ENCODE measurements around the gene ST8SIA6.

The ST8SIA6 gene

DNA sequence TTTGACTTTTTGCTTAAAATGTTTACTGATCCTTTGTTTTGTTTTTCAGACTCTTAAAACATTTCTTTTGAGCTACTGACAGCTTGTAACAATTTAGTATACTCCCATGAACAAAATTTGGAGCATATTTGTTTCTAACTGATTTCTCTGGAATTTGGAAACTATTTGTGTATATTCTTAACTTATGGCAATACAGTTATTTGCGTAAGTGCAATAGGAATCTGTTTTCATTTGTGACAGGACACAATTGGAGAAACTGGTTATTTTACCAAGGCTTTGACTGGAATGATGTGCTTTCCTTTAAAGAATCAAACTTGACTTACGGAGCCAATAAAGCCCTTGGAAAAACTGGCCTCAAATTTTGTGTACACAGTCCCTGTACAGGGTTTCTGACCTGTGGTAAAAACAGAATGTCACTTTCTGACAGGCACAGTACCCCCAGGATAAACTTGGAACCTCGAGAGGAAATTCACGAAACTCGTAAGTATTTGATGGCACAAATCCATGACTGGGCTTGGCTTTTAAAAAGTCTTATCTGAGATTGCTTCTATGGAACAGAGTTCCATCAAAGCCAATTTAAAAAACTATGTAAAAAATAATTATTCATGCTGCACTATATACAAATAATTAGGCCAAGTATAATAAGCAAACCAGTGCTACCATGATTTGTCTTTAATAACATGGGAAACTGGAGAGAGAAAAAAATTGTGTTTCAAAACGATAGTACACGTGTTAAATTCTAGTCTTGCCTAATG is 70.4 kb downstream of the ST8SIA6 start:
- no peak for DNase-seq

DNA sequence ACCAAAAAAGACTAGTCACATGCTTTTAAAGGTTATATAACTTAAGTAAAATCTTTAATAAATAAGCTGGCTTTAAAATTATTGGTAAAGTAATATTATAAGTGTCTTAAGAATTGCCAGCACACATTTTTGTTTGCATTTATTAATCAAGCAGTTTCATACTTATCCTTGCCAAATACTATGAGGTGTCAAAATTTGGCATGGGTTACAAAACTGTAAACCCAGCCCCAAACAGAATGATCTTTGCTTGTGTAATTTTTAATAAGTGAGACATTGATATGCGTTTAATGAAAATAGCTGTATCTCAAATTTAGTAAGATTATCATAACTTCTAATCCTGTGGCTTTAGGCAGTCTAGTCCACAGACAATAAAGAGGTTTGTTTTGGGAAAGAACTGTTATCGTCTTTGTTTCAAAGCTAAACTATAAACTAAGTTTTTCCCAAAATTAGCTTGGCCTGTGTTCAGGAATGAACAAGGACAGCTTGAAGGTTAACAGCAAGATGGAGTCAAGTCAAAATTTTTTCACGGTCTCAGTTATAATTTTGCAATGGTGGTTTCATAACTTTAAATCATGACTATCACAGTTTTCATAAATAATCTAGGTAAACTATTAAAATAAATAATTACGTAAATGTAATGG is 72.8 kb downstream of the ST8SIA6 start:
- no peak for DNase-seq

- DNase-seq = no peak
Measured at GRCh38 chr10:17380888-17381287, 73.5 kb downstream of the ST8SIA6 start.

DNA sequence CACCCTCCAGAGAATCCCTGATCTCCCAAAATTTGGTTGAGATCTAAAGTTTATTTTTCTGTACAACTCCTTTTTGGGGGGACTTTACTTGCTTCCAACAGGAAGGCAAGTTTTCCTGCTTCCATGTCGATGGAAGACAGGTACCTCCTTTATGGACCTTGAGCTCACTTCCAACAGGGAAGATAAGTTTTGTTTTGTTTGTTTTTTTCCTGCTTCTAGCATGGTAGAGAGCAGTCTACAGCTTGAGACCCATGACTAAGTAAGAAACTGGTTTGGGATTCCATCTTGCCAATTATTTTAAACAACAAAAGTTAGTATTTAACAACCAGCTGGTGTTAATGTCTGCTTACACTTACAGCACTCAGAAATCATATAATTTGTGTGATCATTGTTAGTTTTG is 74.4 kb downstream of the ST8SIA6 start:
- no peak for DNase-seq

GRCh38 chr10:17379151-17379690 is 75.2 kb downstream of the ST8SIA6 start:
- no peak for DNase-seq

DNA sequence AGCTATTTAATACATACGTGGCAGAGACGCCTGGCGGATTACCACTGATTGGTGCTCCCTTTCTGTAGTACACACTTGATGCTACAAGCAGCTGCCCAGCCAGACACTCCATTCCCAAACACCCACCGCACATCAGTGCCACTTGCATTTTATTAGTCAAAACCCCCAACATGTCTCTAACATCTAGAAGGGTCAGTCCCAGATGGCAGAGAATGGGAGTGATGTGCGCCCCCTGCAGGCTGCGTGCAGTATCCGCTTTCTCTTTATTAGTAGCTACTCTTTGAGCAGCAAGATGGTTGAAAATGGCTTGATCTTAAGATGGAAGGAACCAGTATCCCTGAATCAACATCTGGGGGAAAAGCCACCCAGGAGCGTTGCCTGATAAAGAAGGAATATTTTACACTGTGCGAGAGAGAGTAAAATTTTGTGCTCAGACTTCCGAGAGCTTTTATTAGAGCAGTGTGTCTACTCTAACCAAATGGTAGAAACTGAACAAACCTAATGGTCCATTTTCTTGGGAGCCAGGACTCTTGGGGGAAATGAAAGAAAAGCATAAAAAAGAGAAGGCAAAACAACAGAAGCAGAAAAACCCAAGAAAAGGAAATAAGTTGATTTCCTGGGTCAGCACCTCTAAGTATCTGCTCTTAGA is 78.3 kb downstream of the ST8SIA6 start:
- peak; percentile 16 for DNase-seq

DNA sequence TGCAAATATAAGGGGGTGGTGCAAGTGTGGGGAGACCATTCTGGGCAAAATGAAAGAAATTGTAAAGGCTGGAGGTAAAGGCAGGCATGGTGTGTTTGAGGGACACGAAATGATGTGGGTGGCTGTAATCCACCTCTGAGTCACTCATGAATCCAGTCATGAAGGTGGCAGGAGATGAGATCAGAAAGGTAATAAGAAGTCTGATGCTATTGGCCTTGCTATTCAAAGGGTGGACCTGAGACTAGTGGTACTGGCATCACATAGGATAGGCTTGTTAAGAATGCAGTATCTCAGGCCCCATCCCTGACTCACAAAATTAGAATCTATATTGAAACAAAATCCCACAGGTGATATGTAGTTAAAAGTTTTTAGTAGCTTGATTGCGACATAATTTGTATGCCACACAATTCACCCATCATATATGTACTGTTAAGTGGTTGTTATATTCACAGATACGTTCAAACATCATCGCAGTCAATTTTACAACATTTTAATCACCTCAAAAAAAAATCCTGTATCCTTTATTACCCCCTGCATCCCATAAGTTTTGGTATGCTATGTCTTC is 85.6 kb downstream of the ST8SIA6 start:
- no peak for DNase-seq

GRCh38 chr10:17366705-17367104 is 87.7 kb downstream of the ST8SIA6 start:
- no peak for DNase-seq

- DNase-seq = no peak
Measured at GRCh38 chr10:17365402-17365801, 89.0 kb downstream of the ST8SIA6 start.

- DNase-seq = no peak
Measured at GRCh38 chr10:17358461-17358860, 95.9 kb downstream of the ST8SIA6 start.

GRCh38 chr10:17357781-17358180 is 96.6 kb downstream of the ST8SIA6 start:
- DNase-seq = no peak

DNA sequence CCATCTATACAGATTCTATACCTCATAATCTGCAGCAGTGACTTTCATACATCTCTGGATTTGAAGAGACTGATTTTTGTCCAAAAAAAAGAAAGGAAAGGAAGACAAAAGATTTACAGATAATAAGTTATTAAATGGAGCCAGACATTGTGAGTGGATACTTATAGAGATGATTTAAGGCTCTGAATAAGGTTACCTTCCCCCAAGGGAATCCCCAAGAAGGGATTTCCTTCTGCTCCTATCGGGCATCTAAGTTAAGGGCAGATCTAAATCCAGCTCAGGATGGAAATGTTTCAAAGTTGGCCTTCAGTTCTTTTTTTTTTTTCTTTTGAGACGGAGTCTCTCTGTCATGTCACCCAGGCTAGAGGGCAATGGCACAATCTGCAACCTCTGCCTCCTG is 97.6 kb downstream of the ST8SIA6 start:
- DNase-seq = no peak

GRCh38 chr10:17354781-17355180 is 99.6 kb downstream of the ST8SIA6 start:
- no peak for DNase-seq

DNA sequence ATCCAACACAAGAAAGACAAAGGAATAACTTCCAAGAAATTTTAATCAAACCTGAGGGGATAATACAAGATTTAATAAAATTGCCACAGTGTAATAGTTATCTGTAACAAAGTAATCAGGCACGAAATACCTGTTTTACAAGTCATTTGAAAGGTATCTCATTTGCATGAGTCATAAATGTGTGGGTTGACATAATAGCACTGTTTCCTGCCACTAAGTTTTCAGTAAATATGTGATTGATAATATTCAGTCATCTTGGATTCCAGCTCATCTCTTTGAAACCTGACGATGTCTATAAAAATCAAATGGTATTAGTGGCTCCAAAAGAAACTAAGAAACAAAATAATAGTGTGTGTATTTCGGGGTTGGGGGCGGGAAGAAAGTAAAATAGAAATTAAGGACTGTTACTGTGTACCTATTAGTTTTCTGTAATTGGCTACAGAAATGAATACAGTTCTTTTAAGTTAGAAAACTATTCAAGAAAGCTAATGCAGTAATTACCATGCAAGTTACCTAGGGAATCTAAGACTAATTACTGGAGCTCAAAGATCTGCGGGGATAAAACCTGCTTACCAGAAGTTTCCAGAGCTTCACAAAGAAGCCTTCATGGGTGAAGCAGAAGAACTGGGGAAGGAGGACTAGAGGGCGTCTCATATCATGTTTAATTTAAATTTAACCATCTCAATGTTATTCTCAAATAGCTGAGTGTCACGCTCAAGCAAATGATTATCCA is 100.7 kb downstream of the ST8SIA6 start:
- DNase-seq = no peak

- DNase-seq = no peak
Measured at GRCh38 chr10:17352583-17352982, 101.8 kb downstream of the ST8SIA6 start.

DNA sequence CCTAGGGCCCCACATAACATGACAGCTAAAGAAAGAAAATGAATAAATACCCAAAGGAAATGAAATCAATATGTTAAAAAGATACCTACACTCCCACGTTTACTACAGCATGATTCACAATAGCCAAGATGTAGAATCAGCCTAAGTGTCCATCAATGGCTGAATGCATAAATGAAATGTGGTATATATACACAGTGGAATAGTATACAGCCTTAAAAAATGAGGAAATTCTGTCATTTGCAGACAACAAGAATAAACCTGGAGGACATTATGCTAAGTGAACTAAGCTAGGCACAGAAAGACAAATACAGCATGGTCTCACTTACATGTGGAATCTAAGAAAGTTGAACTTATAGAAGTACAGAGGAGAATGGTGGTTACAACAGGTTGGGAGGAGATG is 102.9 kb downstream of the ST8SIA6 start:
- DNase-seq = no peak

DNA sequence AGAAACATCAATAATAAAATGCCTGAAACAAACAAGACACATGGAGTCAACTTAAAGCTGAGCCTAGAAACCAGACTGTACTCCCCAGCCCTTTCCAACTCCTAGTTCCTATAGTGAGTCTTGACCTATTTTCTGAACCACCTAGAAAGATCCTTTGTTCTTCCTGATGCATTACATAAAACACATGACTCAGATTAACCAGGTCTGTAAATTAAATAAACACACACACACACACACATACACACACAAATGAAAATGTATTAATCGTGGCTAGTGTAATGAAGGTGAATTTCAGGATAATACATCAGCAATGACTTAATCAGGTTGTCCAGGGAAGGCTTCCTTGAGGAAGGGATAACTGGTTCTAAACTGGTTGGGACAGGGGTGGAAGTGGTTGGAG is 104.7 kb downstream of the ST8SIA6 start:
- no peak for DNase-seq

DNA sequence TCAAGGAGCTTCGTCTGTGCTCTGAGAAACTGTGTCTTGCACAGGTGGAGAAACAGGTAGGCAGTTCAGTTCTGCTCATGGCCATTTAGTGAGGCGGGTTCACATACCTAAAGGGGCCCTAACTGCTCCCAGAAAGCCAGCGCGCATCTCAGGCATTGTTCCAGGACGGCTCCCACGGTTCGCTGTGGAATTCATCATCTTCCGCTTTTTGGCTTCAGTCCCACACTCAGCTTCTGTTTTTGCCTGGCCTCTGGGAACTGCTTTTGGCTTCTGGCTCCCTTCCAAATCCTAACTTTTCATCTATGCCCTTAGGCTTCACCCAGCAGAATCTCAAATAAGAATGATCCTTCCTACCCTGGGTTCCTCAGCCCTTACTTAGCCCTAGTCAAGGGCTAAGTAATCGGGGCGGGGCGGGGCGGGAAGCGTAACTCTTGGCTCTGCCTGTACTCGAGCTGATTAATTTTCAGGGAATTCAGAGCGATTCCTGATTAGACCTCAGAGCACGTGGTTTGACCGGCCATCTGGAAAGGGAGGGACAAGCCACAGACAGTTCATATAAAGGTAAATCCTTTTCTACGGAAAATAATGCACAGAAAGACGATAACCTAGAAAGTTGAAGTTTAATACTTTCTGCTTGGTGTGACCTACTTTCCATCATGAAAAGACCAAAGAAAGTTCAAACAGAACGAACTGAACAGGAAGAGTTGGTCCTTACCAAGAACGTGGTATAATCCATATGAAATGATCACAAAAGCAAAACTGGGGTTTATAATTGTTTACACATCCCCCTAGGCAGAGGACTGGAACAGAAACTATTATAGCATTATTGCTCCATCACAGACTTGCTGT is 105.7 kb downstream of the ST8SIA6 start:
- DNase-seq = no peak

- no peak for DNase-seq
Measured at GRCh38 chr10:17348011-17348500, 106.3 kb downstream of the ST8SIA6 start.

- DNase-seq = no peak
Measured at GRCh38 chr10:17344206-17344605, 110.2 kb downstream of the ST8SIA6 start.

DNA sequence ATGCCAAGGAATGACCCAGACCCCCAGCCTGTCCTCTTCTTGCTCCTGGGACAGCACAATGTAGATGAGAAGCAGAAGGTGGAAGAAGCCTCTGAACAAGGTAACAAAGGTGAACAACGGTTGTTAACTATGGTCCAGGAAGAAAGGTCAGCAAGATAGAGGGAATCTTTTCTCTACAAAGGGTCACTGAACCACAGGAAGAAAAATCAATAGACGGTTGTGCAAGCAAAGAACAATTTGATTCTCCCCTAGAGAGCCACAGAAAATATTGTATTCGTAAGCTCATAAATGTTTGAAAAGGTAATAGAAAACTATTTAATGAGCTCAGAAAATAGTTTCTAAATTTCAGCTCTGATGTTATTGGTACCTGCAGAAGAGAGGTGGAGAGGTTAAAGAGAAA is 111.3 kb downstream of the ST8SIA6 start:
- DNase-seq = no peak

Data from activated CD4-positive, alpha-beta T cell treated with anti-CD3 and anti-CD28 coated beads, Interleukin-2, amount 50 U/mL, for 1 hour (primary cell).